OCI-M2 (cell line): ENCODE measurements around the gene HIGD1B.
"Not testable (repeated sequence)": the region's sequence is repeated elsewhere in the genome, so short reads cannot be mapped to it uniquely, and the experiment has no call there.

ENCODE experiments used
- DNase-seq: peaks from one replicate; lab custom pipeline; 2025; ENCODE audit not compliant: unreplicated experiment; lab: John Stamatoyannopoulos, UW

HIGD1B gene

DNA sequence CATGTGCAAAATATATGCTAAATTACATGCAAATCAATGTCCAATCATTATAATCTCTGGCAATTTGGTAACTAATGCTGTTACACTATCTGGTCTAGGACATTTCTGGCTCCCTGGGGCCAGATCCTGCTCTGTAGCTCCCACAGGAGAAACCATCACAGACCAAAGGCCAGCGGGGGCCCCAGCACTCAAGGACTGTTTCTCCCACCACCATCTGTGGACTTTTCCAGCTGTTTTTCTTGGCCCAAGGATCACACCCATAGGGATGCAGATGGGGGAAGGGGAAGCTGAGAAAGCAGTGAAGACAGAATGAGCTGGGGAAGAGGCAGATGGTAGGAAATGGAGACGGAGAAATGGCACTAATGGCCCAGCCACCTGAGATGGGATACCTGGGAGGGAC lies at the start of gene HIGD1B:
HIGD1B (plus strand) TSS at position 298 of the 400 bp plus-strand sequence. CDS start 270 bp downstream, outside the sequence.
- no peak for DNase-seq

DNA sequence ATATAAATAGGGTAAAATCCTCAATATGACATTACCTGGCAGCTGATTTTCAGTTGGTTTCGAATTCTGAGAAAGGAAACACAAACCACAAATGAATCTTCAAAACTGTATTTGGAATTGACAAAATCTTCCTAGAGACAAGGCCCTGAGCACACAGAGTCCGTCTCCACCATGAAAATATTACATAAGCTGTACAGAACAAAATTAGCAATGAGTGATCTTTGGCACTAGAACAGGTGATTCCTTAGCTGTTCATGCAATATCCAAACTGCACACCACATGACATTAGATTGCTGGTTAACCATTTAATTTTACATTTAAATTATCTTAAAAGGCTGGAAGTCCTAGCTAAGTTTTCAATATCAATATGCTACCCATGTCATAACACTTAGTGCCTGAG lies 49.3 kb upstream of the HIGD1B start:
- no peak for DNase-seq

- no peak for DNase-seq
These were observed 45.8 kb upstream of the HIGD1B start for GRCh38 chr17:44801880-44802279.

DNA sequence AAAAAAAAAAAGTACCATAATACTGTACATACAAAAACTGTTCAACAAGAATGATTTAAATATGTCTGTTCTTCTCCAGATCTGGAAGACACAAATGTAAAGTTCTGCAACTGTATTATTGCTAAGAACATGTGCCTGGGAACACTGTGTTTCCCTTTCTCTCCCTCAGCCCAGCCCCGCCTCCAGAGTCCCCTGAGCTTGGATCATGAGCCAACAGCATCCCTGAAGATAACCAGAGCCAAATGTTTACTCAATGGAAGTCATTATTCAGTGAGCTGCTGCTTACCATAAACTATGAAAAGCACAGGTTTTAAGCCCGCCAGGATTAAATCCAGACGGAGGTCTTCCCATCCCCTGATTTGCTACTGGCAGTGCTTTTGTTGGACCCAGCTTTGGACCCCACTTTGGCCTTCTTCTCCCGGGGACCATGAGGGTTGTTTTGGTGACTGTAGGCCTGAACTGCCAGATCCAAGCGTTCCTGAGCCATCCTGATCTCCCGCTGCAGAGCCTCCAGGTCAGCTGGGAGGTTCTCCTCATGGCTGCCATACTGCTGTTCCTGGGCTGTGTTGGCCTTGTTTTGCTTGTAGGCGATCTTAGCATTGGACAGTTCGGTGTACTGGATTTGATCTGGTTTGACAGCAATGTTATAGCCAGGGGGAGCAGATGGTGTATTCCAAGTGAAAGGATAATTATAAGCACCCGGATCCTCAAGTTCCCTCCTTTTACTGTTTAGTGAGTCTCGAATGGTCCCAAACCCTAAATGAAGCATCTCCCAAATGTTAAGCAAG lies 43.2 kb upstream of the HIGD1B start:
- DNase-seq = no peak

DNA sequence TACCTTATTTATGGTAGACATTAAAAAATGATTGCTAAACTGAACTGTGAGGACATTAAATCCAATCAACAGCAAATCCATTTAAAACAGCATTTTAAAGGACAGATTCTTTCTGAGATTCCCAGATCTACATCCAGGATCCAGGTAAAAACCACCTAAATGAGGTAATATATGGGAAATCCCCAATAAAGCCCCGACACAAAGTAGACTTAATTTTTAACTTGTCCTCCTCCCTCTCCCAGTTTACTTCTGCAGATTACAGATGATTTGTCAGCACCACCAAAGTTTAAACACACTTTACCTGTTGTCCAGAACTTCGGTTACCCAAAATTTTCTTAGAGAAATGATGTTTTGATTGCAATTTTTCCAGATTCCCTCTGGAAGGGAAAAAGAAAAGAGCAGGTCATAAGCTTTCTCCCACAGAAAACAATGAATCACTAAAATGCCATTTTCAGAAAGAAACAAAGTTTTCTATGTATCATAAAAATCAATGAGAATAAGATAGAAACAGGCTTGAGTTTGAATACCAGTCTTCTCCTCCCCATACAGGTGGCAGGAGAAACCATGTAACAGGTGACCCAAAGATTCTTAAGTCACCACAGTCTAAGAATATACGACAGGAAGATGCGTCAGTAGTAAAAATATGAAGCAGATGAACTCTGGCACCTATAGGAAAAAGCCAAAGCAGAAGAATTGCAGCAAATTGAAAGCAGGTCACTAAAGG lies 40.4 kb upstream of the HIGD1B start:
- no peak for DNase-seq

GRCh38 chr17:44807817-44808155 lies 39.9 kb upstream of the HIGD1B start:
- no peak for DNase-seq

GRCh38 chr17:44808156-44808555 lies 39.5 kb upstream of the HIGD1B start:
- DNase-seq = no peak

DNA sequence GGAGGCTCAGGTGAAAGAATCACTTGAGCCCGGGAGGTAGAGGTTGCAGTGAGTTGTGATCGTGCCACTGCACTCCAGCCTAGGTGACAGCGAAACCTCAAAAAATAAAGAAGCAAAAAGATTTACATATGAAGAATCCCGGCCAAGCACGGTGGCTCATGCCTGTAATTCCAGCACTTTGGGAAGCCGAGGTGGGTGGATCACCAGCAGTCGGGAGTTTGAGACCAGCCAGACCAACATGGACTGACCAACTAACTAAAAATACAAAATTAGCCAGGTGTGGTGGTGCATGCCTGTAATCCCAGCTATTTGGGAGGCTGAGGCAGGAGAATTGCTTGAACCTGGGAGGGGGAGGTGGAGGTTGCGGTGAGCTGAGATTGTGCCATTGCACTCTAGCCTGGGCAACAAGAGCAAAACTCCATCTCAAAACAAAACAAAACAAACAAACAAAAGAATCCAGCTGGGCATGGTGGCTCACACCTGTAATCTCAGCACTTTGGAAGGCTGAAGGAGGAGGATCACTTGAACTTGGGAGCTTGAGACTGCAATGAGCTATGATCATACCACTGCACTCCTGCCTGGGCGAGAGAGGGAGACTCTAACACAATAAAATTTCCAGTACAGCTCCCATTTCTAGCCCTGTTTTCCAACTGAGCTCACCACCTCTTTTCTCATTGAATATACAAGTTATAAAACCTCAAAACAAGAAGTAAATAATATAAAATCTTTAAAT lies 38.9 kb upstream of the HIGD1B start:
- not testable (repeated sequence) for DNase-seq

DNA sequence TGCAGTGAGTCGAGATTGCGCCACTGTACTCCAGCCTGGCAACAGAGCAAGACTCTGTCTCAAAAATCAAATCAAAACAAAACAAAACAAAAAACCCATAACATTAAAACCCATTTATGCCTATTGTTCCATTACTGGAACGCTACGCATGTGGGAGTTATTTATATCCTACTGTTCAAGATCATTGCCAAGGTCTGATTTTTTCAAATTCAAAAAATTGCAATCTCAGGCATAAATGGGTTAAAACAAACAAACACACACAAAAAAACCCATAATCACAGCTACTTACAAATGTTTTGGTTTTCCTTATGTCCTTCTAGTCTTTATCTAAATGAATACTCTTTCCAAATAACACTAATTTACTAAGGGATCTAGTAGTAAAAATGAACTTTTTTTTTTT lies 35.4 kb upstream of the HIGD1B start:
- no peak for DNase-seq

DNA sequence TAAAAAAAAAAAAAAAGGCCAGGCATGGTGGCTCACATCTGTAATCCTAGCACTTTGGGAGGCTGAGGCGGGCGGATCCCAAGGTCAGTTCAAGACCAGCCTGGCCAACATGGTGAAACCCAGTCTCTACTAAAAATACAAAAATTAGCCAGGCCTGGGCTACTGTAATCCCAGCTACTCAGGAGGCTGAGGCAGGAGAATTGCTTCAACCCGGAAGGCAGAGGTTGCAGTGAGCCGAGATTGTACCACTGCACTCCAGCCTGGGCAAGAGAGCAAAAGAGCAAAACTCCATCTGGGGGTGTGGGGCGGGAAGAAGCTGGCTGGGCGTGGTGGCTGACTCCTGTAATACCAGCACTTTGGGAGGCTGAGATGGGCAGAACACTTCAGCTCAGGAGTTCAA lies 29.2 kb upstream of the HIGD1B start:
- DNase-seq = not testable (repeated sequence)

- DNase-seq = no peak
These were observed 27.0 kb upstream of the HIGD1B start for GRCh38 chr17:44820631-44821212.

GRCh38 chr17:44825236-44825635 lies 22.4 kb upstream of the HIGD1B start:
- not testable (repeated sequence) for DNase-seq

DNA sequence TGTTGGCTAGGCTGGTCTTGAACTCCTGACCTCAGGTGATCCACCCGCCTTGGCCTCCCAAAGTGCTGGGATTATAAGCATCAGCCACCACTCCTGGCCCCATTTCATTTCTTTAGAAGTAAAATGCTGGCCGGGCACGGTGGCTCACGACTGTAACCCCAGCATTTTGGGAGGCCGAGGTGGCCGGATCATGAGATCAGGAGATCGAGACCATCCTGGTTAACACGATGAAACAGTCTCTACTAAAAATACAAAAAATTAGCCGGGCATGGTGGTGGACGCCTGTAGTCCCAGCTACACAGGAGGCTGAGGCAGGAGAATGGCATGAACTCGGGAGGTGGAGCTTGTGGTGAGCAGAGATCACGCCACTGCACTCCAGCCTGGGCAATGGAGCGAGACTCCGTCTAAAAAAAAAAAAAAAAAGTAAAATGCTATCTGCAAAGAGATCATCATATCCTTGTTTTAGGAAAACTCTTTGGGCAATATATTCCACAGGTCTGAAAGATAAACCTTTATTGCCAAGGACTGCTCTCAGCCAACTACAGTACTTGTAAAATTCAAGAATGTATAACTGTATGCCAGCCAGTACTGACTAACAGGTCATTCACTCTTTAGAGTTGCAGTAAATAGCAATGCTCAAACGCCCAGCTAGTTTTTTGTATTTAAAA lies 21.4 kb upstream of the HIGD1B start:
- no peak for DNase-seq

GRCh38 chr17:44827863-44828262 lies 19.8 kb upstream of the HIGD1B start:
- DNase-seq = no peak

GRCh38 chr17:44828919-44829522 lies 18.7 kb upstream of the HIGD1B start:
- no peak for DNase-seq

- DNase-seq = no peak
These were observed 17.9 kb upstream of the HIGD1B start, which contains the start of gene GJC1 for GRCh38 chr17:44829523-44830358. Gene GJC1 (minus strand): TSS chr17:44830287. CDS start chr17:44805817, 24,470 bp downstream.

- no peak for DNase-seq
These were observed 17.1 kb upstream of the HIGD1B start for GRCh38 chr17:44830359-44831288.

- DNase-seq = no peak
These were observed 16.3 kb upstream of the HIGD1B start for GRCh38 chr17:44831371-44831770.
